CD14-positive monocyte (primary cell): ENCODE measurements around the gene NGDN. TPM values are rescaled to one million over a fixed set of nuclear protein-coding genes. Genes with fewer than 3 reads are reported as not detected.

Source experiments
- DNase-seq, 3 donors: peaks; one replicate each; pipeline ENCODE4 v3.0.0-alpha.2; 2011 to 2022
- H2AFZ ChIP-seq: 2 replicates; pipeline ENCODE4 v1.6.0; 2012; ENCODE audit warnings: mild to moderate bottlenecking, low read depth, low read length, inconsistent platforms; ENCODE audit not compliant: insufficient read depth, poor library complexity, severe bottlenecking
- H3K27ac ChIP-seq, 2 donors: 1 replicate in 1 of 2; 2 replicates in 1 of 2; pipeline ENCODE4 v1.5.1; 2012 to 2013; ENCODE audit warnings: low read length in 2 of 2, control low read depth in 1 of 2, inconsistent platforms in 1 of 2, low read depth in 1 of 2, mild to moderate bottlenecking in 1 of 2
- H3K27me3 ChIP-seq, 2 donors: one replicate each; pipeline versions ENCODE4 v1.6.0 to v1.6.1; 2011 to 2013; ENCODE audit warnings: low read length in 2 of 2; ENCODE audit not compliant: control insufficient read depth in 2 of 2, insufficient read depth in 2 of 2
- H3K36me3 ChIP-seq, 2 donors: replicated peaks in 1 of 2; 1 replicate in 1 of 2; 2 replicates in 1 of 2; pipeline versions ENCODE4 v1.5.1 to v1.6.1; 2012 to 2013; ENCODE audit warnings: low read length in 2 of 2, control low read depth in 1 of 2, inconsistent platforms in 1 of 2, mild to moderate bottlenecking in 1 of 2; ENCODE audit not compliant: insufficient read depth in 2 of 2, control insufficient read depth in 1 of 2
- H3K4me1 ChIP-seq, 2 donors: 1 replicate in 1 of 2; 2 replicates in 1 of 2; pipeline versions ENCODE4 v1.5.1 to v1.6.1; 2012 to 2013; ENCODE audit warnings: low read length in 2 of 2, control low read depth in 1 of 2, inconsistent platforms in 1 of 2, mild to moderate bottlenecking in 1 of 2, moderate library complexity in 1 of 2; ENCODE audit not compliant: insufficient read depth in 2 of 2, control insufficient read depth in 1 of 2
- H3K4me2 ChIP-seq: replicated peaks from 2 replicates; pipeline ENCODE3; 2012; ENCODE audit warnings: low read length, moderate library complexity, mild to moderate bottlenecking; ENCODE audit not compliant: poor library complexity, severe bottlenecking; ENCODE audit errors: extremely low read depth
- H3K4me3 ChIP-seq, 3 experiments: fragments of 200-600 bp in 1 of 3; sonication (generic) in 1 of 3; replicated peaks in 1 of 3; 1 replicate in 2 of 3; 2 replicates in 1 of 3; pipeline ENCODE4 v1.5.1; 2011 to 2013; ENCODE audit warnings: low read length in 3 of 3, mild to moderate bottlenecking in 3 of 3, control low read depth in 2 of 3, low read depth in 2 of 3, inconsistent platforms in 1 of 3, moderate library complexity in 1 of 3
- H3K79me2 ChIP-seq: 2 replicates; pipeline ENCODE4 v1.6.0; 2012; ENCODE audit warnings: mild to moderate bottlenecking, control low read depth, inconsistent platforms, low read length, moderate library complexity; ENCODE audit not compliant: insufficient read depth
- H3K9ac ChIP-seq: 2 replicates; pipeline ENCODE4 v1.6.0; 2017; ENCODE audit warnings: low read length, mild to moderate bottlenecking; ENCODE audit not compliant: insufficient read depth, poor library complexity, severe bottlenecking
- H3K9me3 ChIP-seq, 2 donors: replicated peaks in 1 of 2; 1 replicate in 1 of 2; 2 replicates in 1 of 2; pipeline versions ENCODE4 v1.5.1 to v1.6.1; 2012 to 2013; ENCODE audit warnings: low read length in 2 of 2, control low read depth in 1 of 2; ENCODE audit not compliant: control insufficient read depth in 1 of 2, insufficient read depth in 1 of 2
- H4K20me1 ChIP-seq: 2 replicates; pipeline ENCODE4 v1.6.0; 2012; ENCODE audit warnings: mild to moderate bottlenecking, low read length, control low read depth, moderate library complexity; ENCODE audit not compliant: insufficient read depth
- H3K27ac Mint-ChIP-seq, 7 donors: one replicate each; pipeline ENCODE4 v1.8.0; 2020; ENCODE audit warnings: mild to moderate bottlenecking in 7 of 7, mixed read lengths in 7 of 7, moderate library complexity in 6 of 7, inconsistent platforms in 2 of 7
- H3K27me3 Mint-ChIP-seq, 3 donors: one replicate each; pipeline ENCODE4 v1.8.0; 2021 to 2022; ENCODE audit warnings: low read depth in 3 of 3, mild to moderate bottlenecking in 3 of 3, mixed read lengths in 3 of 3, moderate library complexity in 3 of 3, inconsistent platforms in 1 of 3
- H3K36me3 Mint-ChIP-seq, 2 donors: one replicate each; pipeline ENCODE4 v1.8.0; 2020; ENCODE audit warnings: mixed read lengths in 2 of 2, inconsistent platforms in 1 of 2, mild to moderate bottlenecking in 1 of 2
- H3K4me1 Mint-ChIP-seq: one replicate; pipeline ENCODE4 v1.8.0; 2020; ENCODE audit warnings: mild to moderate bottlenecking, mixed read lengths
- H3K4me3 Mint-ChIP-seq, 2 donors: one replicate each; pipeline ENCODE4 v1.8.0; 2020; ENCODE audit warnings: mild to moderate bottlenecking in 2 of 2, mixed read lengths in 2 of 2, moderate library complexity in 1 of 2
- H3K9me3 Mint-ChIP-seq, 7 donors: one replicate each; pipeline ENCODE4 v1.8.0; 2020 to 2022; ENCODE audit warnings: mixed read lengths in 7 of 7, mild to moderate bottlenecking in 6 of 7, moderate library complexity in 6 of 7, inconsistent platforms in 2 of 7
- WGBS: methylation state at CpG from one replicate; pipeline ENCODE4 v1.1.5; 2013; ENCODE audit warnings: missing lambda C conversion rate; ENCODE audit not compliant: insufficient coverage; 5-methylcytosine and 5-hydroxymethylcytosine counted together
- intact Hi-C, 2 donors: fragments of 100-400 bp; cut with micrococcal nuclease; formaldehyde crosslinking; loops; one replicate each; pipeline versions ENCODE4 v1.15.0 to v1.15.1; 2023
- polyA plus RNA-seq, 3 donors: library from polyadenylated mRNA; depleted of rRNA in 1 of 3; unstranded in 2 of 3; stranded (reverse) in 1 of 3; fragments of 300-500 nt in 2 of 3; fragments of >200 nt in 1 of 3; fragmentation: Illumina TruSeq in 2 of 3; gene quantifications; 1 replicate in 2 of 3; 2 replicates in 1 of 3; pipeline ENCODE4 v1.2.3, GENCODE V29; 2012 to 2021
- TF ChIP-seq, protein P1 (sequence below): fragments of 200-600 bp; IDR thresholded peaks from one replicate; pipeline ENCODE4 v1.8.0; 2022; ENCODE audit warnings: antibody characterized with exemption, mild to moderate bottlenecking

NGDN gene
- polyA plus RNA-seq, 3 donors: 22.7 to 44.5 (median 26.8) TPM

DNA sequence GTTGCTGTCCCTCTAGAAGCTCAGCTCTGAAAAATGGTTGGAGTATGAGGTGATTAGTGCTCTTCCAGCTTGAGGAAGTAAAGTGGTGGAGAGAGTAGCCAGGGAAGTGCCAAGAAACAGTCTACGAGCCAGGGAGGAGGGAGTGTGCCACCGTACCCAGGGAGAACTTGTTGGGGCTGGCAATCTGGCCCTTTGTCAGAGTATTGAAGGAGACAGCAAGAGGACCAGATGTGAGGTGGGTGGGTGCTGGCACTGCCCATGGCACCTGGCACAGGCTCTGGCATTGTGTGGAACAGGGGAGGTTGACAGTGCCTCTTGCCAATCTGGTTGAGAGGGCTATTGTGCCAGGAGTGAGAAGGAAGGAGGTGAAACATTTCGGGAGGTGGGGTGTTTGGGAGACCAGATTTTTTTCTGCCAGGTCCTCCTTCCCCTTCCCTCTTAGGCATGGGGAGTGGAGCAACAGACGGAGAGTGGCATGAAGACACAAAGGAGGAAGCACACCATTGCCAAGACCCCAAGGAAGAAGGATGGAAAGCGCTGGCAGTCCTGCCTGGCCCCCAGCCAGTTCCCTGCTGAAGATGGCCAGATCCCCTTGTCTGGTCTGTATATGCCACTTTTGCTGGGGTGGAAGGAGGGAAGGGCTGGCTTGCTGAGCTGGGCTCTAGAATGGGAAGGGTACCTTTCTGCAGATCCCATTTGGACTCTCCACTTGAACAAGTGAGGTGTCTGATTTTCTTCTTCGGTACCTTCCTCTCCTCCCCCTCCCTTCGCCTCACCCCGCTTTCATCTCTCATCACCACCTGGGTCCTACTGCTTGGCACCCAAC, 44.5 kb downstream of the NGDN start:
- Histone ChIP-seq H3K36me3 (no peaks in the 10 kb centered on the region), H3K4me1 (no peaks in the 10 kb centered on the region), H3K79me2 (no peaks in the 10 kb centered on the region), H3K9ac (no peak overlapping the region), H4K20me1 (no peaks in the 10 kb centered on the region), H3K27me3 (no peaks in the 10 kb centered on the region), H2AFZ (no peak overlapping the region), H3K27ac (no peak overlapping the region), H3K4me2 (no peak overlapping the region), H3K4me3 (no peak overlapping the region), H3K9me3 (no peaks in the 10 kb centered on the region)
- no peak for DNase-seq
- H3K9me3 Mint-ChIP-seq: no peaks in the 10 kb centered on the region
- peaks cover 0 to 3% of the 10 kb centered on the region in 2 donors for H3K36me3 Mint-ChIP-seq
- WGBS: 89% methylated on average over 6 of the region's 8 CpGs
- no peak overlapping the region for H3K4me3 Mint-ChIP-seq
- intact Hi-C loops: no loop called here
- H3K27me3 Mint-ChIP-seq: peaks cover 1 to 8% (median 2%) of the 10 kb centered on the region in 3 donors
- TF ChIP-seq, protein P1, sequence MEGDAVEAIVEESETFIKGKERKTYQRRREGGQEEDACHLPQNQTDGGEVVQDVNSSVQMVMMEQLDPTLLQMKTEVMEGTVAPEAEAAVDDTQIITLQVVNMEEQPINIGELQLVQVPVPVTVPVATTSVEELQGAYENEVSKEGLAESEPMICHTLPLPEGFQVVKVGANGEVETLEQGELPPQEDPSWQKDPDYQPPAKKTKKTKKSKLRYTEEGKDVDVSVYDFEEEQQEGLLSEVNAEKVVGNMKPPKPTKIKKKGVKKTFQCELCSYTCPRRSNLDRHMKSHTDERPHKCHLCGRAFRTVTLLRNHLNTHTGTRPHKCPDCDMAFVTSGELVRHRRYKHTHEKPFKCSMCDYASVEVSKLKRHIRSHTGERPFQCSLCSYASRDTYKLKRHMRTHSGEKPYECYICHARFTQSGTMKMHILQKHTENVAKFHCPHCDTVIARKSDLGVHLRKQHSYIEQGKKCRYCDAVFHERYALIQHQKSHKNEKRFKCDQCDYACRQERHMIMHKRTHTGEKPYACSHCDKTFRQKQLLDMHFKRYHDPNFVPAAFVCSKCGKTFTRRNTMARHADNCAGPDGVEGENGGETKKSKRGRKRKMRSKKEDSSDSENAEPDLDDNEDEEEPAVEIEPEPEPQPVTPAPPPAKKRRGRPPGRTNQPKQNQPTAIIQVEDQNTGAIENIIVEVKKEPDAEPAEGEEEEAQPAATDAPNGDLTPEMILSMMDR: no peak
- no peak overlapping the region for H3K27ac Mint-ChIP-seq
- peaks cover 6% of the 10 kb centered on the region for H3K4me1 Mint-ChIP-seq

DNA sequence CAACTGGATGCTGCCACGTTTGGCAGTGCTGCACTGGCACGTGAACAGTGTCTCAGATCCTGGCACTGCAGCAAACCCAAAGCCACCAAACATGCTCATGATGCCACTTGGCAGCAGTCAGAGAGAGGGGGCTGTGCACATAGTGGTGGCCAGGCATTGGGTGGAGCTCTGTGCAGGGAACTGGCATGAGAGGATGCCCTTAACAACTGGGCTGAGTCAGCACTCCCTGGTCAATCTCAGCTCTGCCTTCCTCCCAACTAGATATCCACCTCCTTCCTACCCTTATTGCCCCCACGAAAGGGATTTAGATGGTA, 45.1 kb downstream of the NGDN start:
- Histone ChIP-seq H3K27ac (no peak overlapping the region), H3K4me1 (no peaks in the 10 kb centered on the region), H3K79me2 (no peaks in the 10 kb centered on the region), H3K36me3 (no peaks in the 10 kb centered on the region), H3K4me2 (no peak overlapping the region), H3K9me3 (no peaks in the 10 kb centered on the region), H3K27me3 (no peaks in the 10 kb centered on the region), H2AFZ (no peak overlapping the region), H3K4me3 (no peak overlapping the region), H3K9ac (no peak overlapping the region), H4K20me1 (no peaks in the 10 kb centered on the region)
- DNase-seq: no peak
- Mint-ChIP-seq H3K36me3 (peaks cover 0 to 1% of the 10 kb centered on the region in 2 donors), H3K4me3 (no peak overlapping the region), H3K9me3 (no peaks in the 10 kb centered on the region), H3K27ac (no peak overlapping the region), H3K4me1 (peaks cover 6% of the 10 kb centered on the region), H3K27me3 (peaks cover 1 to 8% (median 2%) of the 10 kb centered on the region in 3 donors)
- WGBS: 100% methylated on average over 2 of the region's 3 CpGs
- TF ChIP-seq, protein P1: no peak
- intact Hi-C loops: no loop called here
